Sciatic nerve (tissue), 2 donors: ENCODE results near the gene MMUT. TPM values are rescaled to one million over a fixed set of nuclear protein-coding genes. Genes with fewer than 3 reads are reported as not detected.
"Not testable (repeated sequence)": the region's sequence is repeated elsewhere in the genome, so short reads cannot be mapped to it uniquely, and the experiment has no call there.

Experiments used
- ATAC-seq: fragments of 200-7000 bp; cut with Tn5 transposase; one replicate; pipeline ENCODE4 v1.9.1; 2020; ENCODE audit warnings: mild to moderate bottlenecking, moderate library complexity
- DNase-seq: peaks from one replicate; pipeline ENCODE4 v3.0.0-alpha.2; 2020; ENCODE audit warnings: low spot score
- intact Hi-C: fragments of 100-400 bp; cut with DNase I; formaldehyde crosslinking; loops from one replicate; pipeline ENCODE4 v1.14.2; 2022
- total RNA-seq: library from RNA; stranded (reverse); fragmentation: NEBNext Ultra II Directional; extraction: Animal tissue kit (Norgen Biotek cat#: 25700); gene quantifications from one replicate; pipeline ENCODE4 v1.2.1, GENCODE V29; 2021
- donor health status: DM: no; HTN: no; CAD: no.
- donor health status: DM: no; HTN: no; CAD: no.

Gene MMUT
- total RNA-seq, result 22.7 TPM

GRCh38 chr6:49462927-49463611 is at the start of gene MMUT, which contains the start of gene CENPQ:
TSS of gene MMUT (minus strand) at chr6:49463253. CDS start at chr6:49459466, 3,787 bp downstream.
TSS of gene CENPQ (plus strand) at chr6:49463370. CDS start at chr6:49470177, 6,807 bp downstream.
- intact Hi-C loops, result no loop called here

GRCh38 chr6:49509342-49509741 is 46.3 kb upstream of the MMUT start:
- ATAC-seq, result no peak
- no peak for DNase-seq
- intact Hi-C loops, result no loop called here

More at GRCh38 chr6:49462927-49463611, at the start of gene MMUT, which contains the start of gene CENPQ:
- ATAC-seq, result peak; percentile 100
- peak; percentile 95 for DNase-seq

GRCh38 chr6:49506569-49507111 is 43.6 kb upstream of the MMUT start:
- intact Hi-C loops, result no loop called here
- no peak for DNase-seq
- ATAC-seq, result no peak

GRCh38 chr6:49504666-49505065 is 41.6 kb upstream of the MMUT start:
- intact Hi-C loops, result no loop called here
- no peak for DNase-seq
- ATAC-seq, result no peak

GRCh38 chr6:49499623-49500022 is 36.6 kb upstream of the MMUT start, which contains the start of gene GLYATL3:
TSS of gene GLYATL3 (plus strand) at chr6:49499923. CDS start at chr6:49511991, 12,068 bp downstream.
- DNase-seq (no peak), ATAC-seq (no peak)
- intact Hi-C loops, result no loop called here

- intact Hi-C loops, result no loop called here
- no peak for ATAC-seq
- no peak for DNase-seq
Measured at GRCh38 chr6:49499126-49499525, 36.1 kb upstream of the MMUT start.

- intact Hi-C loops, result no loop called here
- no peak for DNase-seq
- ATAC-seq, result no peak
Measured at GRCh38 chr6:49497304-49497703, 34.3 kb upstream of the MMUT start.

- intact Hi-C loops, result no loop called here
- DNase-seq, result no peak
- ATAC-seq, result no peak
Measured at GRCh38 chr6:49490633-49491032, 27.6 kb upstream of the MMUT start.

GRCh38 chr6:49483380-49483779 is 20.3 kb upstream of the MMUT start:
- intact Hi-C loops, DNase-seq, ATAC-seq: not testable (repeated sequence)

- DNase-seq, ATAC-seq, intact Hi-C loops: not testable (repeated sequence)
Measured at GRCh38 chr6:49481846-49482245, 18.8 kb upstream of the MMUT start.

- intact Hi-C loops, result no loop called here
- ATAC-seq, result no peak
- DNase-seq, result no peak
Measured at GRCh38 chr6:49479308-49479970, 16.4 kb upstream of the MMUT start.

GRCh38 chr6:49476564-49476963 is 13.5 kb upstream of the MMUT start:
- ATAC-seq, intact Hi-C loops, DNase-seq: not testable (repeated sequence)

GRCh38 chr6:49468042-49468441 is 5.0 kb upstream of the MMUT start:
- ATAC-seq (no peak), DNase-seq (no peak)
- intact Hi-C loops, result no loop called here

GRCh38 chr6:49464691-49465090 is 1.6 kb upstream of the MMUT start:
- DNase-seq, result no peak
- no peak for ATAC-seq
- intact Hi-C loops, result no loop called here

GRCh38 chr6:49463612-49463967 is 537 bp upstream of the MMUT start:
- ATAC-seq, result peak; percentile 4

GRCh38 chr6:49462599-49462926 is 490 bp downstream of the MMUT start:
- ATAC-seq (peak; percentile 37), DNase-seq (no peak)
- intact Hi-C loops, result no loop called here

More at GRCh38 chr6:49463612-49463967, 537 bp upstream of the MMUT start:
- intact Hi-C loops, result no loop called here
- DNase-seq, result no peak

GRCh38 chr6:49462071-49462470 is 982 bp downstream of the MMUT start:
- no peak for ATAC-seq
- intact Hi-C loops, result no loop called here

GRCh38 chr6:49457771-49458170 is 5.3 kb downstream of the MMUT start:
- intact Hi-C loops, result no loop called here
- ATAC-seq, result no peak
- no peak for DNase-seq

More at GRCh38 chr6:49462071-49462470, 982 bp downstream of the MMUT start:
- DNase-seq, result no peak

- intact Hi-C loops, result no loop called here
- DNase-seq (no peak), ATAC-seq (no peak)
Measured at GRCh38 chr6:49454787-49455709, 8.0 kb downstream of the MMUT start.
